ENCODE results near the gene ZNF24.

DNA sequence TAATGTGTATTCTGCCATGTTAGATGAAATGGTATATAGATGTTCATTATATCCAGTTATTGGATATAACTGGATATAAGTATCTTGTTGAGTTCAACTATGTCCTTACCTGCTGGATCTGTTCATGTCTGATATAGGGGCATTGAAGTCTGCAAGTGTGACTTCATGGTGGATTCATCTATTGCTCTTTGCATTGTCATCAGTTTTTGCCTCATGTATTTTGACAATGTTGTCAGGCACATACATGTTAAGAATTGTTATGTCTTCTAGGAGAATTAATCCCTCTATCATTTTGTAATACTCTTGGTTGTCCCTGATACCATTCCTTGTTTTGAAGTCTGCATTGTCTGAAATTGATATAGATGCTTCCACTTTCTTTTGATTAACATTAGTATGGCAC is 15.4 kb downstream of the ZNF24 start:
- TF ChIP-seq, protein P1, sequence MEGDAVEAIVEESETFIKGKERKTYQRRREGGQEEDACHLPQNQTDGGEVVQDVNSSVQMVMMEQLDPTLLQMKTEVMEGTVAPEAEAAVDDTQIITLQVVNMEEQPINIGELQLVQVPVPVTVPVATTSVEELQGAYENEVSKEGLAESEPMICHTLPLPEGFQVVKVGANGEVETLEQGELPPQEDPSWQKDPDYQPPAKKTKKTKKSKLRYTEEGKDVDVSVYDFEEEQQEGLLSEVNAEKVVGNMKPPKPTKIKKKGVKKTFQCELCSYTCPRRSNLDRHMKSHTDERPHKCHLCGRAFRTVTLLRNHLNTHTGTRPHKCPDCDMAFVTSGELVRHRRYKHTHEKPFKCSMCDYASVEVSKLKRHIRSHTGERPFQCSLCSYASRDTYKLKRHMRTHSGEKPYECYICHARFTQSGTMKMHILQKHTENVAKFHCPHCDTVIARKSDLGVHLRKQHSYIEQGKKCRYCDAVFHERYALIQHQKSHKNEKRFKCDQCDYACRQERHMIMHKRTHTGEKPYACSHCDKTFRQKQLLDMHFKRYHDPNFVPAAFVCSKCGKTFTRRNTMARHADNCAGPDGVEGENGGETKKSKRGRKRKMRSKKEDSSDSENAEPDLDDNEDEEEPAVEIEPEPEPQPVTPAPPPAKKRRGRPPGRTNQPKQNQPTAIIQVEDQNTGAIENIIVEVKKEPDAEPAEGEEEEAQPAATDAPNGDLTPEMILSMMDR (conservative IDR thresholded peaks at IDR 0.05; ENCODE audit: low read depth in 2 of 2) = no peak
- TF ChIP-seq EZH2phosphoT487 (IDR thresholded peaks at IDR 0.05; ENCODE audit: unreplicated experiment) (no peak), POLR2AphosphoS5 (IDR thresholded peaks at IDR 0.05; ENCODE audit: low read depth) (no peak)
